Stimulated activated naive CD8-positive, alpha-beta T cell treated with anti-CD3 and anti-CD28 coated beads, Interleukin-15, amount 100 ng/mL, for 72 hours (primary cell): ENCODE results near the gene PRMT5.

Experiments used
- ATAC-seq: fragments of 150-1000 bp; cut with Tn5 transposase; 2 replicates; pipeline ENCODE4 v1.10.0; 2021; ENCODE audit warnings: mild to moderate bottlenecking, moderate library complexity
- DNase-seq, 2 donors: peaks; one replicate each; pipeline ENCODE4 v3.0.0; 2021 to 2022
- H3K27ac Mint-ChIP-seq, 2 donors: one replicate each; pipeline ENCODE4 v1.8.0; 2022; ENCODE audit warnings: mild to moderate bottlenecking in 2 of 2, mixed read lengths in 2 of 2, moderate library complexity in 2 of 2
- H3K27me3 Mint-ChIP-seq: one replicate; pipeline ENCODE4 v1.8.0; 2022; ENCODE audit warnings: mixed read lengths
- H3K4me1 Mint-ChIP-seq: one replicate; pipeline ENCODE4 v1.8.0; 2022; ENCODE audit warnings: mild to moderate bottlenecking, mixed read lengths
- H3K4me3 Mint-ChIP-seq, 2 donors: one replicate each; pipeline ENCODE4 v1.8.0; 2022; ENCODE audit warnings: mild to moderate bottlenecking in 2 of 2, mixed read lengths in 2 of 2, moderate library complexity in 1 of 2
- H3K9me3 Mint-ChIP-seq, 2 donors: one replicate each; pipeline ENCODE4 v1.8.0; 2022; ENCODE audit warnings: mixed read lengths in 2 of 2

PRMT5 gene

DNA sequence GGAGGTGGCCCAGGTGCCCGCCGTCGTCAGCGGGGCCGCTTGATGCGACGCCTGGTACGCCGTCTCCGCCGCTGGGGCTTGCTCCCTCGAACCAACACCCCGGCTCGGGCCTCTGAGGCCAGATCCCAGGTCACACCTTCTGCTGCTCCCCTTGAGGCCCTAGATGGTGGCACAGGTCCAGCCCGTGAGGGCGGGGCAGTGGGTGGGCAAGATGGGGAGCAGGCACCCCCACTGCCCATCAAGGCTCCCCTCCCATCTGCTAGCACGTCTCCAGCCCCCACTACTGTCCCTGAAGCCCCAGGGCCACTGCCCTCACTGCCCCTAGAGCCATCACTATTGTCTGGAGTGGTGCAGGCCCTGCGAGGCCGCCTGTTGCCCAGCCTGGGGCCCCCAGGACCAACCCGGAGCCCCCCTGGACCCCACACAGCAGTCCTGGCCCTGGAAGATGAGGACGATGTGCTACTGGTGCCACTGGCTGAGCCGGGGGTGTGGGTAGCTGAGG lies 52.1 kb downstream of the PRMT5 start:
- H3K27me3 Mint-ChIP-seq = no peaks in the 10 kb centered on the region
- no peak for DNase-seq
- peaks cover 27% of the 10 kb centered on the region for H3K4me1 Mint-ChIP-seq
- H3K4me3 Mint-ChIP-seq = no peak overlapping the region
- no peak overlapping the region for H3K27ac Mint-ChIP-seq
- no peak for ATAC-seq
- no peaks in the 10 kb centered on the region for H3K9me3 Mint-ChIP-seq

GRCh38 chr14:22875748-22876319 lies 53.3 kb downstream of the PRMT5 start:
- no peak overlapping the region for H3K27ac Mint-ChIP-seq
- DNase-seq (no peak), ATAC-seq (no peak)
- H3K4me1 Mint-ChIP-seq = peaks cover 29% of the 10 kb centered on the region
- H3K9me3 Mint-ChIP-seq = no peaks in the 10 kb centered on the region
- no peaks in the 10 kb centered on the region for H3K27me3 Mint-ChIP-seq
- H3K4me3 Mint-ChIP-seq = no peak overlapping the region

GRCh38 chr14:22875003-22875747 lies 54.0 kb downstream of the PRMT5 start:
- no peaks in the 10 kb centered on the region for H3K27me3 Mint-ChIP-seq
- DNase-seq (no peak), ATAC-seq (no peak)
- H3K4me1 Mint-ChIP-seq = peaks cover 36% of the 10 kb centered on the region
- H3K27ac Mint-ChIP-seq = no peak overlapping the region
- H3K4me3 Mint-ChIP-seq = no peak overlapping the region
- no peaks in the 10 kb centered on the region for H3K9me3 Mint-ChIP-seq

GRCh38 chr14:22872833-22873520 lies 56.2 kb downstream of the PRMT5 start:
- DNase-seq (no peak), ATAC-seq (no peak)
- Mint-ChIP-seq H3K4me3 (peak overlapping the region; percentile 89 to 97), H3K27ac (peak overlapping the region; percentile 79 to 96), H3K9me3 (no peaks in the 10 kb centered on the region), H3K27me3 (no peaks in the 10 kb centered on the region), H3K4me1 (peaks cover 43% of the 10 kb centered on the region)

DNA sequence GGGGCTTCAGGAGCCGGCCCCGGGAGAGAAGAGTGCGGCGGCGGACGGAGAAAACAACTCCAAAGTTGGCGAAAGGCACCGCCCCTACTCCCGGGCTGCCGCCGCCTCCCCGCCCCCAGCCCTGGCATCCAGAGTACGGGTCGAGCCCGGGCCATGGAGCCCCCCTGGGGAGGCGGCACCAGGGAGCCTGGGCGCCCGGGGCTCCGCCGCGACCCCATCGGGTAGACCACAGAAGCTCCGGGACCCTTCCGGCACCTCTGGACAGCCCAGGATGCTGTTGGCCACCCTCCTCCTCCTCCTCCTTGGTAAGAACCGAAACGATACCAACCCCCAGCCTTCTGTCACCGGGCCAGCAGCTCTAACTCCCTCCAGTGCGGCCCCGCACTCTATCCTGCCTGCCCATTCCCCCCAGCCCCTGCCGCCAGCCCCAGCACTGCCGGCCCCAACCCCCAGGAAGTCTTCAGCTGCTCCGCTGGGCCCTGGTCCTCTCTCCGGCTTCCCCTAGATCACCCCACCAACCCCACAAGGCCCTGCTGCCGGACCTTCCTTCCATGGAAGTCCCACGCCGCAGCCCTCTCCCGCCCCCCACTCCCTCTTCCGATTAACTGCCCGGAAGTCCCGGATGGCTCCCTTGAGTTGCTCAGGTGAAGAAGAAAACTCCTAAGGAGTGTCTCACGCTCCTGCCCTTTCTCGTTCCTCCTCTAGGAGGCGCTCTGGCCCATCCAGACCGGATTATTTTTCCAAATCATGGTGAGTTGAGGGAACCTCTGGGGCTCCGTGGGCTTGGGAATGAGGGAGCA lies 56.9 kb downstream of the PRMT5 start:
- ATAC-seq (peak; percentile 34), DNase-seq (peak; percentile 71 to 72)
- Mint-ChIP-seq H3K4me1 (peaks cover 43% of the 10 kb centered on the region), H3K27ac (peak overlapping the region; percentile 96 to 98), H3K27me3 (no peaks in the 10 kb centered on the region), H3K9me3 (no peaks in the 10 kb centered on the region), H3K4me3 (peak overlapping the region; percentile 89 to 97)

DNA sequence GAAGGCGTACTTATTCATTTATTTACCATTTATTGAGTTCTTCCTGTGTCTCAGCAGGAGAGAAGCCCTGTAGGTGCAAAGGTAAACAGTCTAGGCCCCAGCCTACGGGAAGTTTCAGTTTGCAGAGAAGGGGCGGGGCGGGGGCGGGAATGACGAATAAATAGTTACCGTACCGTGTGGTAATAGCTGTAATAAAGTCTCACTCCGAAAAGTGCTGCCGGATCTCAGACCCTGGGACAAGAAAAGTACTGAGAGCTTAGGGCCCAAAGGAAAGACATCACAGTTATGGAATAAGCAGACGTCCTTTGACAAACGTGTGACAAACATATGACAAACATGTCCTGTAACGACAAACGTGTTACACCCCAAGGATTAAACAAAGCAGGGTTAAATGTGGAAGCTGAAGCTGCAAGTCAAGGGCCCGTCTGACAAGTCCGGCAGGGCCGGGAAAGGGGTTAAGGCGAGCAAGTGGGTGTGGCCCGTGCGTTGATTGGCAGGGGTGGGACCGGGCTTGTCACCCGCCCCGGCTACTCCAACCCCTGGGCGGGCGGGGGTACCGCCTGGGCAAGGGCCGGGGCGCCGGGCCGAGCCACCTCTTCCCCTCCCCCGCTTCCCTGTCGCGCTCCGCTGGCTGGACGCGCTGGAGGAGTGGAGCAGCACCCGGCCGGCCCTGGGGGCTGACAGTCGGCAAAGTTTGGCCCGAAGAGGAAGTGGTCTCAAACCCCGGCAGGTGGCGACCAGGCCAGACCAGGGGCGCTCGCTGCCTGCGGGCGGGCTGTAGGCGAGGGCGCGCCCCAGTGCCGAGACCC lies 57.7 kb downstream of the PRMT5 start, which contains the start of gene LRP10:
Gene LRP10 (plus strand): TSS at position 517 of the 809 bp plus-strand sequence. CDS start 564 bp downstream, outside the sequence.
- H3K27ac Mint-ChIP-seq = peak within 1 kb of the TSS; percentile 98 to 99
- DNase-seq = peak; percentile 89 to 91
- no peaks in the 10 kb centered on the region for H3K9me3 Mint-ChIP-seq
- H3K4me3 Mint-ChIP-seq = peak within 1 kb of the TSS; percentile 89 to 97
- peak; percentile 87 for ATAC-seq
- H3K27me3 Mint-ChIP-seq = no peaks in the 10 kb centered on the region
- H3K4me1 Mint-ChIP-seq = peaks cover 43% of the 10 kb centered on the region

- Mint-ChIP-seq H3K9me3 (no peaks in the 10 kb centered on the region), H3K4me1 (peaks cover 38% of the 10 kb centered on the region), H3K27me3 (no peaks in the 10 kb centered on the region), H3K27ac (peak overlapping the region; percentile 98 to 99), H3K4me3 (peak overlapping the region; percentile 89 to 97)
- ATAC-seq (peak; percentile 82), DNase-seq (no peak)
Observed at GRCh38 chr14:22870811-22871223, 58.4 kb downstream of the PRMT5 start.
